Aorta (tissue), 5 donors: ENCODE data around the gene MFRP. TPM values are rescaled to one million over a fixed set of nuclear protein-coding genes. Genes with fewer than 3 reads are reported as not detected.

Experiments used
- ATAC-seq: fragments of 200-7000 bp; cut with Tn5 transposase; one replicate; pipeline ENCODE4 v1.9.1; 2022; ENCODE audit warnings: moderate library complexity; ENCODE audit not compliant: low FRiP score
- DNase-seq, 2 donors: peaks; one replicate each; pipeline ENCODE4 v3.0.0-alpha.2; 2020
- H3K27ac ChIP-seq, 2 donors: one replicate each; pipeline ENCODE4 v1.5.1; 2013; ENCODE audit warnings: low read length in 2 of 2, mild to moderate bottlenecking in 2 of 2, moderate library complexity in 2 of 2, control low read depth in 1 of 2, inconsistent platforms in 1 of 2, low read depth in 1 of 2
- H3K27me3 ChIP-seq, 2 donors: one replicate each; pipeline ENCODE4 v1.6.1; 2013; ENCODE audit warnings: control low read depth in 1 of 2, low read length in 1 of 2, mild to moderate bottlenecking in 1 of 2, moderate library complexity in 1 of 2; ENCODE audit not compliant: insufficient read depth in 2 of 2, control insufficient read depth in 1 of 2
- H3K36me3 ChIP-seq, 2 donors: one replicate each; pipeline ENCODE4 v1.6.1; 2013; ENCODE audit warnings: control low read depth in 1 of 2, low read length in 1 of 2, mild to moderate bottlenecking in 1 of 2; ENCODE audit not compliant: insufficient read depth in 2 of 2, control insufficient read depth in 1 of 2
- H3K4me1 ChIP-seq, 2 donors: one replicate each; pipeline ENCODE4 v1.6.1; 2013; ENCODE audit warnings: low read length in 2 of 2, control low read depth in 1 of 2, mild to moderate bottlenecking in 1 of 2, moderate library complexity in 1 of 2; ENCODE audit not compliant: insufficient read depth in 2 of 2, control insufficient read depth in 1 of 2
- H3K4me3 ChIP-seq, 2 donors: one replicate each; pipeline ENCODE4 v1.5.1; 2013; ENCODE audit warnings: low read length in 2 of 2, control low read depth in 1 of 2, mild to moderate bottlenecking in 1 of 2
- H3K9me3 ChIP-seq: one replicate; pipeline ENCODE4 v1.6.1; 2013; ENCODE audit warnings: mild to moderate bottlenecking, low read length; ENCODE audit not compliant: control insufficient read depth
- WGBS, 2 donors: extraction: QIAGEN DNeasy Blood & Tissue Kit; methylation state at CpG; one replicate each; pipeline ENCODE4 v1.1.7; 2013; 5-methylcytosine and 5-hydroxymethylcytosine counted together
- intact Hi-C, 2 donors: fragments of 100-400 bp; cut with DNase I; formaldehyde crosslinking; loops; one replicate each; pipeline versions ENCODE4 v1.14.2 to v1.15.0; 2022
- polyA plus RNA-seq, 2 donors: library from polyadenylated mRNA; stranded (reverse); fragments of 200-250 nt; gene quantifications; one replicate each; pipeline ENCODE4 v1.2.3, GENCODE V29; 2013
- total RNA-seq, 2 donors: library from RNA; stranded (reverse); fragmentation: NEBNext Ultra II Directional; extraction: Animal tissue kit (Norgen Biotek cat#: 25700); gene quantifications; one replicate each; pipeline ENCODE4 v1.2.1, GENCODE V29; 2021
- donor health status: healthy with polysubstance abuse.
- donor health status: Bipolar disorder and iron deficiency.
- donor health status: DM: no; HTN: no; CAD: no.
- donor health status: DM: no; HTN: no; CAD: no.
- donor health status: DM: yes; HTN: yes; CAD: no.

Gene MFRP
- total and polyA plus RNA-seq, 4 donors: not detected

GRCh38 chr11:119319136-119319699 lies 27.3 kb downstream of the MFRP start:
- H3K9me3 ChIP-seq: no peaks in the 10 kb centered on the region
- no peak overlapping the region for H3K4me3 ChIP-seq
- H3K27me3 ChIP-seq: no peaks in the 10 kb centered on the region
- no peaks in the 10 kb centered on the region for H3K4me1 ChIP-seq
- ATAC-seq (no peak), DNase-seq (no peak)
- intact Hi-C loops: no loop called here
- H3K36me3 ChIP-seq: peaks cover 0 to 5% of the 10 kb centered on the region in 2 donors
- 38 to 49% methylated on average over 8 of the region's 8 CpGs for WGBS, 2 donors
- H3K27ac ChIP-seq: peak overlapping the region; percentile 63 to 97

- ATAC-seq: no peak
- H3K36me3 ChIP-seq: peaks cover 0 to 5% of the 10 kb centered on the region in 2 donors
- no peaks in the 10 kb centered on the region for H3K9me3 ChIP-seq
- peak in 1 of 2 donors; percentile 80 for DNase-seq
- H3K4me1 ChIP-seq: no peaks in the 10 kb centered on the region
- H3K27ac ChIP-seq: peak overlapping the region; percentile 63 to 97
- intact Hi-C loops: no loop called here
- no peak overlapping the region for H3K4me3 ChIP-seq
- H3K27me3 ChIP-seq: no peaks in the 10 kb centered on the region
- WGBS, 2 donors: 11 to 19% methylated on average over 22 of the region's 22 CpGs
These were observed 28.0 kb downstream of the MFRP start for GRCh38 chr11:119318240-119319135.

GRCh38 chr11:119317592-119318239 lies 28.8 kb downstream of the MFRP start:
- no peaks in the 10 kb centered on the region for H3K9me3 ChIP-seq
- intact Hi-C loops: loop anchor here in 1 of 2 donors (1.0 kb wide), 1 partner anchor 215 kb away; no protein-coding TSS in a partner anchor
- H3K27ac ChIP-seq: peak overlapping the region; percentile 63 to 97
- H3K4me3 ChIP-seq: no peak overlapping the region
- DNase-seq (no peak), ATAC-seq (no peak)
- H3K27me3 ChIP-seq: no peaks in the 10 kb centered on the region
- peaks cover 1 to 7% of the 10 kb centered on the region in 2 donors for H3K36me3 ChIP-seq
- H3K4me1 ChIP-seq: no peaks in the 10 kb centered on the region
- 31 to 32% methylated on average over 14 of the region's 14 CpGs for WGBS, 2 donors

GRCh38 chr11:119316729-119317591 lies 29.5 kb downstream of the MFRP start, which contains the start of gene MCAM:
MCAM (minus strand) TSS chr11:119317130; CDS start chr11:119317101, 29 bp downstream.
- Histone ChIP-seq H3K27ac (peak within 1 kb of the TSS; percentile 96 to 97), H3K4me1 (no peaks in the 10 kb centered on the region), H3K27me3 (no peaks in the 10 kb centered on the region), H3K36me3 (peaks cover 4 to 8% of the 10 kb centered on the region in 2 donors), H3K4me3 (peak within 1 kb of the TSS; percentile 48 to 64), H3K9me3 (no peaks in the 10 kb centered on the region)
- 0 to 1% methylated on average over 65 to 74 of the region's 74 CpGs for WGBS, 2 donors
- DNase-seq (peak; percentile 86 to 91), ATAC-seq (peak; percentile 57)
- intact Hi-C loops: loop anchor here in 1 of 2 donors (1.0 kb wide), 1 partner anchor 215 kb away; no protein-coding TSS in a partner anchor

GRCh38 chr11:119316016-119316728 lies 30.3 kb downstream of the MFRP start:
- ATAC-seq: peak; percentile 61
- H3K36me3 ChIP-seq: peaks cover 4 to 8% of the 10 kb centered on the region in 2 donors
- H3K4me3 ChIP-seq: peak overlapping the region; percentile 48 to 64
- H3K4me1 ChIP-seq: no peaks in the 10 kb centered on the region
- no peaks in the 10 kb centered on the region for H3K9me3 ChIP-seq
- intact Hi-C loops: no loop called here
- H3K27ac ChIP-seq: peak overlapping the region; percentile 70 to 96
- H3K27me3 ChIP-seq: no peaks in the 10 kb centered on the region
- 0 to 1% methylated on average over 41 to 46 of the region's 46 CpGs for WGBS, 2 donors
- peak; percentile 93 to 97 for DNase-seq

GRCh38 chr11:119315131-119316015 lies 31.1 kb downstream of the MFRP start:
- Histone ChIP-seq H3K36me3 (peaks cover 4 to 9% of the 10 kb centered on the region in 2 donors), H3K4me3 (peak overlapping the region; percentile 9 to 64), H3K27ac (peak overlapping the region in 1 of 2 donors; percentile 18), H3K27me3 (no peaks in the 10 kb centered on the region), H3K4me1 (no peaks in the 10 kb centered on the region), H3K9me3 (no peaks in the 10 kb centered on the region)
- ATAC-seq (peak; percentile 34), DNase-seq (peak; percentile 73 to 86)
- 4 to 6% methylated on average over 29 of the region's 29 CpGs for WGBS, 2 donors
- intact Hi-C loops: no loop called here

GRCh38 chr11:119314726-119315125 lies 31.8 kb downstream of the MFRP start:
- peak overlapping the region; percentile 9 to 64 for H3K4me3 ChIP-seq
- H3K27ac ChIP-seq: peak overlapping the region in 1 of 2 donors; percentile 18
- ATAC-seq (no peak), DNase-seq (no peak)
- intact Hi-C loops: no loop called here
- no peaks in the 10 kb centered on the region for H3K4me1 ChIP-seq
- peaks cover 4 to 15% of the 10 kb centered on the region in 2 donors for H3K36me3 ChIP-seq
- H3K9me3 ChIP-seq: no peaks in the 10 kb centered on the region
- no peaks in the 10 kb centered on the region for H3K27me3 ChIP-seq
- WGBS, 2 donors: 44 to 47% methylated on average over 18 of the region's 18 CpGs
